Measurements from ENCODE around the gene SPX.

Gene SPX

DNA sequence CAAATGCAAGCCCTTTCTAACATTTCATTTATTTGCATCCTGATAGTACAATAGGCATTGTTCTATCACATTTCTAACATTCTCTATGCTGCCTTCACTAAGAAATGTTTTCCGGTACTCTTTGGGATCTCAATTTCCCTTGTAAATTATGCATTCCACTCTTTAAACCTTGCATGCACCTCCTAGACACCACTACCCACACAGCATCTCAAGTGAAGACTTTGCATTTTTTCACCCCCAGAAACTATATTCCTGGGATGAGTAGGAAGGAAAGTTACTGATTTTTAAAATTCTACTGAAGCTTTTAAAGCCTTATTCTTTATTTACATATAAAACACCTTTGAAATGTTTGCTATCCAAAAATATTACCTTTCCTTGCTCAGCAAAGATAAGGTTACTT, 51.4 kb downstream of the SPX start:
- H3K36me3 ChIP-seq = no peaks in the 10 kb centered on the region
- no peak for DNase-seq
- H3K4me3 ChIP-seq (ENCODE audit: low read depth, low read length) = no peak overlapping the region
- peaks cover 3% of the 10 kb centered on the region; the same call in 1 of the 2 replicates for H3K27me3 ChIP-seq
- H3K9me3 ChIP-seq = no peaks in the 10 kb centered on the region
- TF ChIP-seq, protein P1, sequence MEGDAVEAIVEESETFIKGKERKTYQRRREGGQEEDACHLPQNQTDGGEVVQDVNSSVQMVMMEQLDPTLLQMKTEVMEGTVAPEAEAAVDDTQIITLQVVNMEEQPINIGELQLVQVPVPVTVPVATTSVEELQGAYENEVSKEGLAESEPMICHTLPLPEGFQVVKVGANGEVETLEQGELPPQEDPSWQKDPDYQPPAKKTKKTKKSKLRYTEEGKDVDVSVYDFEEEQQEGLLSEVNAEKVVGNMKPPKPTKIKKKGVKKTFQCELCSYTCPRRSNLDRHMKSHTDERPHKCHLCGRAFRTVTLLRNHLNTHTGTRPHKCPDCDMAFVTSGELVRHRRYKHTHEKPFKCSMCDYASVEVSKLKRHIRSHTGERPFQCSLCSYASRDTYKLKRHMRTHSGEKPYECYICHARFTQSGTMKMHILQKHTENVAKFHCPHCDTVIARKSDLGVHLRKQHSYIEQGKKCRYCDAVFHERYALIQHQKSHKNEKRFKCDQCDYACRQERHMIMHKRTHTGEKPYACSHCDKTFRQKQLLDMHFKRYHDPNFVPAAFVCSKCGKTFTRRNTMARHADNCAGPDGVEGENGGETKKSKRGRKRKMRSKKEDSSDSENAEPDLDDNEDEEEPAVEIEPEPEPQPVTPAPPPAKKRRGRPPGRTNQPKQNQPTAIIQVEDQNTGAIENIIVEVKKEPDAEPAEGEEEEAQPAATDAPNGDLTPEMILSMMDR (IDR thresholded peaks at IDR 0.05; ENCODE audit: low read depth, low read length) = no peak
- no peaks in the 10 kb centered on the region for H3K4me1 ChIP-seq

DNA sequence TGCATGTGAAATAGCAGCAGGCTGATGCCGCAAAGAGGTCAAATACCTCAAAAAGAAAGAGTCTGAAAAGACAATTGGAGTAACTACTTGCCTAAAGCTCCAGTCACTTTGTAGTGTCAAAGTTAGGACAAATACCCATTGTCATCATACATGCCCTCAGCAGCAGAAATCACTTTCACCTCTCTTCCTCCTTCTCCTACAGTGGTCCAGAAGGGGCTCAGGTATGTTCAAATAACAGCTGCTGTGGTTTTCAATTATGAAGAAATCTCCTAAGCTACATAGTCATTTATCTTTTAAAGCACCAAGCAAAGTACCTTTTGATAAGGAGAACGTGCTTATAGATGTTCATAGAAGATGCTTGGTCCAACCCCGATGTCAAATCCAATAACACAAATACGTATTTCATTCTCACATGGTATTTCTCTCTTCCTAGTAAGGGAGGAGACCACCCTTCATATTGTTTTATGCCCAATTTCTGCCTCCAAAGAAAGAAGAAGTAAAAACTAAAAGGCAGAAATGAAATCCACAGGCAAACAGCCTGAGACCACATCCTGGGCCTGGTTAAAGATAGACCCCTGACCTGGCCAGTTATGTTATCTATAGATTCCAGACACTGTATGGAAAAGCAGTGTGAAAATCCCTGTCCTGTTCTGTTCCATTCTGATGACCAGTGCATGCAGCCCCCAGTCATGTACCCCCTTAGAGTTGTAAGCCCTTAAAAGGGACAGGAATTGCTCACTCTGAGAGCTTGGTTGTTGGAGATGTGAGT, 54.8 kb downstream of the SPX start:
- H3K36me3 ChIP-seq = no peaks in the 10 kb centered on the region
- H3K27me3 ChIP-seq = peaks cover 3% of the 10 kb centered on the region; the same call in 1 of the 2 replicates
- no peaks in the 10 kb centered on the region for H3K4me1 ChIP-seq
- TF ChIP-seq, protein P1 (IDR thresholded peaks at IDR 0.05; ENCODE audit: low read depth, low read length) = no peak
- H3K9me3 ChIP-seq = no peaks in the 10 kb centered on the region
- no peak overlapping the region for H3K4me3 ChIP-seq (ENCODE audit: low read depth, low read length)
- DNase-seq = no peak

All from BE2C (cell line).